ENCODE measurements around the gene EDAR.

EDAR gene

DNA sequence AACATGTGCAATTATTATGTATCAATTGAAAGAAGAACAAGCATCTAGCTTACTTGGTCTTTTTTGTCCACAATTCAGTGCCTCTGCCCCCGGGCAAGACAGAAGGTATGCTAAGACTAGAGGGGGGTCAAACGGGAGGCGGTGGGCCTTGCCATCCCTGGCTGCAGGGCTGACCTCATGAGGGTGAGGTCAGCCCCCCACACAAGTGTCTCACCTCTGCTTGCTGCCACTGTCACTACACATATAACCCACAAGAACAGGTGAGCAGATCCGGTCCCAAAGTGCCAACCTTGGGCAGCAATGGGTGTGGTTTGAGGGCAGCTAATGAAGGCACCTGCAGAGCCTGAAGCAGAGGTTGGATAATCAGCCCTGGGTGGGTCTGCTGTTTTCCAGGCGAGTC is 71.5 kb downstream of the EDAR start:
- H3K4me3 ChIP-seq (ENCODE audit: low read length), result no peak overlapping the region
- H3K27ac ChIP-seq (ENCODE audit: low read length), result no peak overlapping the region
- H3K36me3 ChIP-seq (ENCODE audit: control insufficient read depth, insufficient read depth, low read length), result no peaks in the 10 kb centered on the region
- no peaks in the 10 kb centered on the region for H3K27me3 ChIP-seq (ENCODE audit: control insufficient read depth, insufficient read depth, low read length)
- no peaks in the 10 kb centered on the region for H3K4me1 ChIP-seq (ENCODE audit: control insufficient read depth, insufficient read depth, low read length)
- no CpG with 5 or more reads among the region's 5 CpGs for WGBS (ENCODE audit: insufficient coverage, insufficient read length)
- H3K9me3 ChIP-seq (ENCODE audit: control insufficient read depth, insufficient read depth, low read length), result no peaks in the 10 kb centered on the region
- no peak for DNase-seq (ENCODE audit: low read depth, low spot score)

DNA sequence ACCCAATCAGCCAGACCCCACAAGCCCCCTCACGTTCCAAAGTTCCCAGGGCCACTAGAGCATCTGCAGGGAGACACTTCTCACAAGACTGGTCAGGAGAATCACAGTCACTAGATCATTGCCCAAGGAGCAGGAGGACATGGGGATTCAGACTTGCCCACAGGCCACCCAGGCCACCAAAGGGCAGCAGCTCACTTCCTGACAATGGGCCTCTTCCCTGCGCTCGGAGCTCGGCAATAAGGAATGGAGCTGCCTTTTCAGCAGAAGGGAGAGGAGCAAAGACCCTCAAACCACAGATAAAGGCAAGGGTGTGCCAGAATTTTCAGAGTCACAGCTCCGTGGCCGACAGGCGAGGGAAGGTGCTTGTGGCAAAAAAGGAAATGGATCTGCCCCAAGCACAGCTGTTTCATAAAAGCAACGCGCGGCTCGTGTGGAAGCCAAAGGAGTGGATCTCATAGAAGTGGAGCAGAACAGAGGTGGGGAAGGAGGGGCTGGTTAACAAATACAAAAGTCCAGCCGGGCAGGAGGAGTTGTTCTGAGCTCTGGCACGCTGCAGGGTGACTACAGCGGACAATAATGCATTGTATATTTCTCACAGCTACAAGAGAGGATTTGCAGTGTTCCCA is 72.1 kb downstream of the EDAR start:
- no peaks in the 10 kb centered on the region for H3K4me1 ChIP-seq (ENCODE audit: control insufficient read depth, insufficient read depth, low read length)
- no peaks in the 10 kb centered on the region for H3K36me3 ChIP-seq (ENCODE audit: control insufficient read depth, insufficient read depth, low read length)
- no CpG with 5 or more reads among the region's 14 CpGs for WGBS (ENCODE audit: insufficient coverage, insufficient read length)
- H3K27me3 ChIP-seq (ENCODE audit: control insufficient read depth, insufficient read depth, low read length), result no peaks in the 10 kb centered on the region
- no peak for DNase-seq (ENCODE audit: low read depth, low spot score)
- no peaks in the 10 kb centered on the region for H3K9me3 ChIP-seq (ENCODE audit: control insufficient read depth, insufficient read depth, low read length)
- H3K27ac ChIP-seq (ENCODE audit: low read length), result no peak overlapping the region
- no peak overlapping the region for H3K4me3 ChIP-seq (ENCODE audit: low read length)

DNA sequence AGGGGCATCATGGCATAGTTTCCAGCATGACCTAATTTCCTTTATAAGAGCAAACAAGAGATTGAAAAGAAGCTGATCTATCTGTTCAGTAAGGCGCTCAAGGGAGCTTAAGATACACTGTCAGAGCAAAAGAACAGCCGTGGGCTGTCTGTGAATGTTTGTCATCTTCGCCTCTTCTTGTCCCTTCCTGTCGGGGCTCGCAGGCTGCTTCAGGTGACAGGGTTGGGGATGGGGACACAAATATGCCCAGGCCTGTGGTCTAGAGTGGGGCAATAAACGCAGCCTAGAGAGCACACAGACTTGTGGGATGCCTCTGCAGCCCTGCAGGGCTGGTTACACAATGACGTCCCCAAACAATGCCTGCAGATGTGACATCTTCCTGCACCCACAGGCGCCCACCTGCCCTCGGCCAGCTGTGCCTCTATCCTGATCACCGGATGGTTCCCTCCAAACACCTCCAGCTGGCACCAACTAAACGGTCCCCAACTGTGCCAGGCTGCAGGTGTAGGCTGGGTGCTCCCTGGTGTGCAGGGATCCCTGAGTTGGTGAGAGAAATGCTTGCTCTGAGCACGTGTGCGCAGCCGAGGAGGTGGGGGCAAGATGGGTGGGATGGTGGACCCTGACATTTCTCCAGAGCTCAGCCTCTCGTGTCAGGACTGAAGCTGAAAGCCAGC is 72.8 kb downstream of the EDAR start:
- Histone ChIP-seq H3K27ac (ENCODE audit: low read length) (no peak overlapping the region), H3K9me3 (ENCODE audit: control insufficient read depth, insufficient read depth, low read length) (no peaks in the 10 kb centered on the region), H3K4me1 (ENCODE audit: control insufficient read depth, insufficient read depth, low read length) (no peaks in the 10 kb centered on the region), H3K36me3 (ENCODE audit: control insufficient read depth, insufficient read depth, low read length) (no peaks in the 10 kb centered on the region), H3K4me3 (ENCODE audit: low read length) (no peak overlapping the region), H3K27me3 (ENCODE audit: control insufficient read depth, insufficient read depth, low read length) (no peaks in the 10 kb centered on the region)
- no CpG with 5 or more reads among the region's 15 CpGs for WGBS (ENCODE audit: insufficient coverage, insufficient read length)
- no peak for DNase-seq (ENCODE audit: low read depth, low spot score)

DNA sequence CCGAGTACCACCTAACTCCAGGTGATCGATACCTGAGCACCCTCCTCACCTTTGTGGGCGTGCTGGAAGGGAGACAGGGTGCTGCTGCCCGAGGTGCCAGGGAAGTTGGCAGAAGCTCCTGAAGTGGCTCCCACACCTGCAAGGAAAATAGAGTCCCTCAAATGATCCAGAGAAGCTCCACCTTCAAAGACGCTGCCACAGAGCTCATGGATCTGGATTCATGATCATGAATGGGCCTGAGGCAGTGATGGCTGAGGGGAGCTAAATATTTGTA is 76.5 kb downstream of the EDAR start:
- WGBS (ENCODE audit: insufficient coverage, insufficient read length), result no CpG with 5 or more reads among the region's 5 CpGs
- no peaks in the 10 kb centered on the region for H3K27me3 ChIP-seq (ENCODE audit: control insufficient read depth, insufficient read depth, low read length)
- H3K9me3 ChIP-seq (ENCODE audit: control insufficient read depth, insufficient read depth, low read length), result no peaks in the 10 kb centered on the region
- no peaks in the 10 kb centered on the region for H3K4me1 ChIP-seq (ENCODE audit: control insufficient read depth, insufficient read depth, low read length)
- DNase-seq (ENCODE audit: low read depth, low spot score), result no peak
- H3K36me3 ChIP-seq (ENCODE audit: control insufficient read depth, insufficient read depth, low read length), result no peaks in the 10 kb centered on the region
- no peak overlapping the region for H3K27ac ChIP-seq (ENCODE audit: low read length)
- H3K4me3 ChIP-seq (ENCODE audit: low read length), result no peak overlapping the region

DNA sequence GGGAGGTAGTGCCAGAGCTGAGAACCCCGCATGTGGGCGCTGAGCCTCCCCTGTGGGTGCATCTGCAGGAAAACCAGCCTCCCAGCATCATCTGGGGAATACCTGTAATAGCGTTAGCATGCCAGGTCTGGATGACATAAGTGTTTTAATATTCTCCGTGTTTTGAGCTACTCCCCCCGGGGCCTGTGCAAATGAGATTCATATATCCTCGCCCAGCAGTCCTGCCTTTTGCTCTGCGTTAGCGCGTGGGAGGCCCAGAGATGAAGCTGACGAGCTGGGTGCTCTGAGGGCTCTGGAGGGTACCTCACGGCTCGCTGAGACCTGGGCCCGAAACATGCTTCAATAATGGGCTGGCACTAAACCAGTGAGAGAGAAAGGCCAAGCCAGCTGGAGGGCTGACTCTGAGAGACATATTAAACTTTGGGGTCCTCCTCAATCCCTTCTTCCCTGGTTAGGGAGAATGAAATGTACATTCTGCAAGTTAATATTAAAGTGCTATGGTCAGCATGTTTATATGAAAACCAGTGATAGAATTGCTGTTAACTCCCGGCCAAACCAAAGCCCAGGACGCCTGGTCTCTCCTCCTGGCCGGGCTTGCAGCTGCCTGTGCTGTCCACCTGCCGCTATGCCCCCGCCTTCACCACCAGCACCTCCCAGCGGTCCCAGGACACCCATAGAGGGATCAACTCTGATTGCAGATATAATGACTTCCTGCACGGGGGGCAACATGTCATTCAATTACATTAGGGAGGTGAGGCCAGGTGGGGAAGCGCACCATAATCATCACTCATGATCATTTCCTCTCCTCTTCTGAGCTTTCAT is 77.0 kb downstream of the EDAR start:
- H3K9me3 ChIP-seq (ENCODE audit: control insufficient read depth, insufficient read depth, low read length), result no peaks in the 10 kb centered on the region
- no peak for DNase-seq (ENCODE audit: low read depth, low spot score)
- H3K4me1 ChIP-seq (ENCODE audit: control insufficient read depth, insufficient read depth, low read length), result no peaks in the 10 kb centered on the region
- WGBS (ENCODE audit: insufficient coverage, insufficient read length), result no CpG with 5 or more reads among the region's 21 CpGs
- H3K27me3 ChIP-seq (ENCODE audit: control insufficient read depth, insufficient read depth, low read length), result no peaks in the 10 kb centered on the region
- no peak overlapping the region for H3K4me3 ChIP-seq (ENCODE audit: low read length)
- H3K36me3 ChIP-seq (ENCODE audit: control insufficient read depth, insufficient read depth, low read length), result no peaks in the 10 kb centered on the region
- H3K27ac ChIP-seq (ENCODE audit: low read length), result no peak overlapping the region

DNA sequence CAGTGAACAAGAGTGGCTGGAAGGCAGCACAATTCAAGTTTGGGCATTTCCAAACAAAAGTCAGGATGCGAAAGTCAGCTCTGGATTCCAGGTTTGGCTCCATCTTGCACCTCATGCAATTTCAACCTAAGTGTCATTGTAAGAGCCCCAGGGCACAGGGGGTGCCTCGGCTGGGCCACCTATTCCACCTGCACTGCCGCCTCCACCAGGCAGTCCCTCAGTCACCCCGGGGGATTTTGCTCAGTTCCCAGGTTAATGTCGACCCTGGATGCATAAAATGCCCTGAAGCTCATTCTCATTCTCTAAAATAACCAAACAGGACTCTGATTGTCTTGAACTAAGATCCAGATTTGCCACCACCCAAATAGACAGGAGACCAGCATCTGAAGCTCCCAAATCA is 77.6 kb downstream of the EDAR start:
- WGBS (ENCODE audit: insufficient coverage, insufficient read length), result no CpG with 5 or more reads among the region's 5 CpGs
- no peaks in the 10 kb centered on the region for H3K9me3 ChIP-seq (ENCODE audit: control insufficient read depth, insufficient read depth, low read length)
- no peaks in the 10 kb centered on the region for H3K4me1 ChIP-seq (ENCODE audit: control insufficient read depth, insufficient read depth, low read length)
- no peaks in the 10 kb centered on the region for H3K27me3 ChIP-seq (ENCODE audit: control insufficient read depth, insufficient read depth, low read length)
- no peak overlapping the region for H3K4me3 ChIP-seq (ENCODE audit: low read length)
- H3K36me3 ChIP-seq (ENCODE audit: control insufficient read depth, insufficient read depth, low read length), result no peaks in the 10 kb centered on the region
- no peak for DNase-seq (ENCODE audit: low read depth, low spot score)
- H3K27ac ChIP-seq (ENCODE audit: low read length), result no peak overlapping the region

DNA sequence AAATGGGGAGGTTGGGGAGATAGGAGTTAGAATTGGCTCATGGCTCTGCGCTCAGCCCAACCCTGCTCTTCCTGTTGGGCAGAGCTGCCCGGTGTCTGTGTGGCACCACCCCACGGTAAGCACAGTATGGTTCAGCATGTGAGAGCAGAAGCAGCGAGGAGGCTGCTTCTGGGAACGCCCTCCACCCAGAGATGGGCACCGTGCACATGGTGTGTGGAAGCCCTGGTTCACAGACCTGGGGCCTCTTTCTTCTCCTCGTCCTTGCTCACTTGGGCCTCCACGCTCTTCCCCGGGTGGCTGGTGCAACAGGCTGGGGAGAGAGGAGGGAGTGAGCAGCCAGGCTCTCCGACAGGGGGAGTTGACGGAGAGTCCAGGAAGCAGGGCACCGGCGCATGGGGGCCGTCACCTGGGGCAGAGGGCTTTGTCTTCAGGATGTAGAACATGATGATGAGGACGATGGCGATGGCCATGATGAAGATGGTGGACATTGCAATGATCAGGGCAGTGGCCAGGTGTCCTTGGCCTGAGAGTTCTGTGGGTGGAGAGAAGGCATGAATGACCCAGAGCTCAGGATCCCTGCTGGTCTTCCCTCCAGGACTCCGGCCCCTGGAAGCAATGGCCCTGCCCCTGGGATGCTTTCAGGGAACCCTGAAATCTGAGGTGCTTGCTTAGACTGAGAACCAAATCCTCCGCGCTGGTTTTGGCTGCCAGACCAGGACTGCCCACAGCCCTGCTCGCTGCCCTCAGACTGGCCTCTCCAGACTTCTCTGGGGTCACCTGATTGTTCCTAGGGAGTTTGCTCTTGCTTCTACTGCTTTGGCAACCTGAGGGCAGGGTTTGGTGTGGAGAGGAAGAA is 78.3 kb downstream of the EDAR start:
- Histone ChIP-seq H3K27me3 (ENCODE audit: control insufficient read depth, insufficient read depth, low read length) (no peaks in the 10 kb centered on the region), H3K4me1 (ENCODE audit: control insufficient read depth, insufficient read depth, low read length) (no peaks in the 10 kb centered on the region), H3K36me3 (ENCODE audit: control insufficient read depth, insufficient read depth, low read length) (no peaks in the 10 kb centered on the region), H3K27ac (ENCODE audit: low read length) (no peak overlapping the region), H3K4me3 (ENCODE audit: low read length) (no peak overlapping the region), H3K9me3 (ENCODE audit: control insufficient read depth, insufficient read depth, low read length) (no peaks in the 10 kb centered on the region)
- no CpG with 5 or more reads among the region's 20 CpGs for WGBS (ENCODE audit: insufficient coverage, insufficient read length)
- DNase-seq (ENCODE audit: low read depth, low spot score), result no peak

DNA sequence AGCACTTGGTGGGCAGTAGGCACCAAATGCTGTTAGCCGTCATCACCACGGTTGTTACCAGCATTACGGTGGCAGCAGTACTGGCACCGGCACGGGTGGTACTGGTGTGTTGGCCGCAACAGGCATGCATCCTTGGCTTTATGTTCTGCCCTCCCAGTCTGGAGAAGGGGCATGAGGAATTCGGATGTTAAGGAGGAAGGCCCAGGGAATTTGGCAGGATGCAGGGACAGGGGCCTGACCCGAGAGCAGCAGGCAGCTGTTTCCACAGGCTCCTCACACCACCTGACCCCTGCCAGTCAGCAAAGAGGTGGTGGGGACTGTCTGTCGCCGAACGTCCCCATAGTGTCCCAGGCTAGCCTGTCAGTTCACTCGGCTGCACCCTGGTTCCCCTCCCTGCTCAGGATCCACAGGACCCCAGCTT is 79.0 kb downstream of the EDAR start:
- Histone ChIP-seq H3K9me3 (ENCODE audit: control insufficient read depth, insufficient read depth, low read length) (no peaks in the 10 kb centered on the region), H3K27ac (ENCODE audit: low read length) (no peak overlapping the region), H3K4me1 (ENCODE audit: control insufficient read depth, insufficient read depth, low read length) (no peaks in the 10 kb centered on the region), H3K4me3 (ENCODE audit: low read length) (no peak overlapping the region), H3K36me3 (ENCODE audit: control insufficient read depth, insufficient read depth, low read length) (no peaks in the 10 kb centered on the region), H3K27me3 (ENCODE audit: control insufficient read depth, insufficient read depth, low read length) (no peaks in the 10 kb centered on the region)
- DNase-seq (ENCODE audit: low read depth, low spot score), result no peak
- WGBS (ENCODE audit: insufficient coverage, insufficient read length), result no CpG with 5 or more reads among the region's 12 CpGs

DNA sequence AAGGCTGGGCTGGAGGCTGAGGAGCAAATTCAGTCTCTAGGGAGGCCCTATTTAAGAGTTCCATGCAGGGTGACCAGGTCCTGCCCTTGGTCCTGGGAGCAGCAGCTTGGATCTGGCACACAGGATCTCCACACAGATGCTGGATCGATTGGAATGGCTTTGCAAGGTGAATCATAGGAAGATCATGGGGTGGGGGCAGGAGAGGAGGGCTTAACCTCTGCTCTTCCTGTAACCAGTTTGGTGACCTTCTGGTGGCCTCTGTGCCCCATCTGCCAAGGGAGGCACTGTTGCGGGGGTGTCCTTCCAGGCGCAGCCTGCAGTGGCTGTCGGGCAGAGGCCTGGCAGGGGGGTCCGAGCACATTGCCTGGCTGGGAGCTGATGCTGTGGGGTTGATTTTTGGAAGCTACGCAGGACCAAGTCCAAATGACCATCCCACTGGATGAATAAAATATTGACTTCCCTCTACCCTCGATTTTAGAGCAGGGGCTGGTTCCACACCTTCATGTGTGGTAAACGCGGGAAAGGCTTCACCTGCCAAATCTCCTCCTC is 79.7 kb downstream of the EDAR start:
- Histone ChIP-seq H3K27me3 (ENCODE audit: control insufficient read depth, insufficient read depth, low read length) (no peaks in the 10 kb centered on the region), H3K4me3 (ENCODE audit: low read length) (no peak overlapping the region), H3K9me3 (ENCODE audit: control insufficient read depth, insufficient read depth, low read length) (no peaks in the 10 kb centered on the region), H3K36me3 (ENCODE audit: control insufficient read depth, insufficient read depth, low read length) (no peaks in the 10 kb centered on the region), H3K4me1 (ENCODE audit: control insufficient read depth, insufficient read depth, low read length) (no peaks in the 10 kb centered on the region), H3K27ac (ENCODE audit: low read length) (no peak overlapping the region)
- no CpG with 5 or more reads among the region's 9 CpGs for WGBS (ENCODE audit: insufficient coverage, insufficient read length)
- DNase-seq (ENCODE audit: low read depth, low spot score), result no peak

DNA sequence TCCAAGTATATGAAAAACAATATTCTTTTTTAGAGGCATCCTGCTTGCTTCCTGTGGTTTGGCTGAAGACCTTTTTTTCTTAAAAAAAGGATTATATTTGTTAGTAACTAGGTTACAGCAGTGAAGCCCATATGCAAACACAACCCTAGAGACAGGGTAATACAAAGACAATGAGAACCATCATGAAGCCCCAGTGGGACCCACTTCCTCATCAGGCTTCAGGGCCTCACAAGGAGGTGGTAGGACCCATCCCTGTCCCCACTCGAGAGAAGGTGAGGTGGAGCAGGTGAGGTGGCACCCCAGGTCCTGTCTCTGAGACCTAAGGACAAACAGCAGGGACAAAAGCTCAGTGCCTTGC is 80.3 kb downstream of the EDAR start:
- Histone ChIP-seq H3K4me1 (ENCODE audit: control insufficient read depth, insufficient read depth, low read length) (no peaks in the 10 kb centered on the region), H3K27ac (ENCODE audit: low read length) (no peak overlapping the region), H3K4me3 (ENCODE audit: low read length) (no peak overlapping the region), H3K9me3 (ENCODE audit: control insufficient read depth, insufficient read depth, low read length) (no peaks in the 10 kb centered on the region), H3K27me3 (ENCODE audit: control insufficient read depth, insufficient read depth, low read length) (no peaks in the 10 kb centered on the region), H3K36me3 (ENCODE audit: control insufficient read depth, insufficient read depth, low read length) (no peaks in the 10 kb centered on the region)
- no peak for DNase-seq (ENCODE audit: low read depth, low spot score)
- no CpG with 5 or more reads among the region's 1 CpG for WGBS (ENCODE audit: insufficient coverage, insufficient read length)
